ENCODE results near the gene GNB1L.

GNB1L gene

DNA sequence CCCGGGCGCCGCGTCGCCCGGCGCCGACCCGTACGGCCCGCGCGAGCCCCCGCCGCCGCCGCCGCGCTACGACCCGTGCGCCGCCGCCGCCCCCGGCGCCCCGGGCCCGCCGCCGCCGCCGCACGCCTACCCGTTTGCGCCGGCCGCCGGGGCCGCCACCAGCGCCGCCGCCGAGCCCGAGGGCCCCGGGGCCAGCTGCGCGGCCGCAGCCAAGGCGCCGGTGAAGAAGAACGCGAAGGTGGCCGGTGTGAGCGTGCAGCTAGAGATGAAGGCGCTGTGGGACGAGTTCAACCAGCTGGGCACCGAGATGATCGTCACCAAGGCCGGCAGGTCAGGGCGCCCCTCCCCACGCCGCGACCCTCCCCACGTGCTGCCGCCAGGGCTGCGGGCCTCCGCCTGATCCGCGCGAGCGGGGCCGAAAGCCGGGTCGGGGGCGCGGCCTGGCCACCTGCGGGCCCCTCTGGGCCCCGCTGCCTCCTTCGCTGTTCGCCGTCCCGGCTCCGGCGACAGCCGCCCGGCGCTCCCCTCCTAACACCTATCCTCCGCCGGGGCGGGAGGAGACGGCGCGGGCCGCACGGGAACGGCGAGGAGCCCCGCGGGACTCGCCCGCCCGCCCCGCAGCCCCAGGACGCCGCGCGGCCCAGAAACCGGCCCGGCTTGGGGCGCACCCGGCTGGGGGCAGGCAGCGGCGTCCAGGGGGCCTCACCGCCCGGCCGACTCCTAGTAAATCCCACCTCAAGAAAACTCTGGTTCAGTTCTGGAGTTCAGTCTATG, 93.5 kb downstream of the GNB1L start:
- DNase-seq (ENCODE audit: low read depth) = no peak

DNA sequence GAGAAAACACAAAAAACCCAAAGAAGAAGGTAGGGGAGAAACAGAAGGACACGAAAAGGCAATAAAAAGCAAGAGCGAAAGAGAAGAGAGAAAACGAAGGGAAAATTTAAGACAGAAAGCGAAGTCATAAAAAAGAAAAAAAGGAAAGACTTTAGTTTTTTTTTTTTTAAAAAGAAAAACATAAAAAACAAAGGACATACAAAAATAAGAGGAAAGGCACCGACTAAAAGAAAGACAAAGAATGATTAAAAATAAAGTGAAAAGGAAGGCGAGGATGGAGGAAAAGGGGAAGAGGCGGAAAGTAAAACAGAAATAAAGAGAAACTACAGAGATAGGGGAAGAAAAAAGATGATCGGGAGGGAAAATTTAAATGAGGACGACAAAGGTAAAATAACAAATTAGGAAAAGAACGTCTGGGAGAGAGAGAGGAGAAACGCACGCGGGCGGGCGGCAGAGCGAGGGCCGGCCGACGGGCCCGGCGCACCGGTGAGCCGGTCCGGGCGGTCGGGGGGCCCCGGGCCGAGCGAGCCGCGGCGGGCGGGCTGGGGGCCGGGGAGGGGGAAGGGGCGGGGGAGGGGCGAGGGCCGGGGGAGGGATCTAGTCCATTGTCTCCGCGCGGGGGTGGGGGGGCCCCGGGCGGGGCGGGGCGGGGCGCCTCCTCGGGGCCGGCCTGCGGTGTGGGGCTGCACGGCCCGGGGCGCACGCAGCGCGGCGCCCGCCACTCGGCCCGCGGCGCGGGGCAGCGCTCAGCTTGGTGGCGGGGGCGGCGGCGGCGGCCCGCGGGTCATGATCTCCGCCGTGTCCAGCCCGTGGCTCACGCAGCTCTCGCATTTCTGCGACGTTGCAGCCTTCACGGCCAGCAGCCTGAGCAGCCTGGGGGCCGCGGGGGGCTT, 94.4 kb downstream of the GNB1L start, which contains the start of gene TBX1:
Gene TBX1, plus strand, starts transcription at position 721 of the 893 bp plus-strand sequence. Its CDS starts 66 bp downstream, at position 787.
- no peak for DNase-seq (ENCODE audit: low read depth)

- DNase-seq (ENCODE audit: low read depth) = no peak
Measured at GRCh38 chr22:19759427-19760057, 95.1 kb downstream of the GNB1L start.

GRCh38 chr22:19758896-19759426, 95.7 kb downstream of the GNB1L start:
- no peak for DNase-seq (ENCODE audit: low read depth)

GRCh38 chr22:19757985-19758895, 96.4 kb downstream of the GNB1L start:
- no peak for DNase-seq (ENCODE audit: low read depth)

GRCh38 chr22:19757140-19757984, 97.3 kb downstream of the GNB1L start:
- DNase-seq (ENCODE audit: low read depth) = no peak

DNA sequence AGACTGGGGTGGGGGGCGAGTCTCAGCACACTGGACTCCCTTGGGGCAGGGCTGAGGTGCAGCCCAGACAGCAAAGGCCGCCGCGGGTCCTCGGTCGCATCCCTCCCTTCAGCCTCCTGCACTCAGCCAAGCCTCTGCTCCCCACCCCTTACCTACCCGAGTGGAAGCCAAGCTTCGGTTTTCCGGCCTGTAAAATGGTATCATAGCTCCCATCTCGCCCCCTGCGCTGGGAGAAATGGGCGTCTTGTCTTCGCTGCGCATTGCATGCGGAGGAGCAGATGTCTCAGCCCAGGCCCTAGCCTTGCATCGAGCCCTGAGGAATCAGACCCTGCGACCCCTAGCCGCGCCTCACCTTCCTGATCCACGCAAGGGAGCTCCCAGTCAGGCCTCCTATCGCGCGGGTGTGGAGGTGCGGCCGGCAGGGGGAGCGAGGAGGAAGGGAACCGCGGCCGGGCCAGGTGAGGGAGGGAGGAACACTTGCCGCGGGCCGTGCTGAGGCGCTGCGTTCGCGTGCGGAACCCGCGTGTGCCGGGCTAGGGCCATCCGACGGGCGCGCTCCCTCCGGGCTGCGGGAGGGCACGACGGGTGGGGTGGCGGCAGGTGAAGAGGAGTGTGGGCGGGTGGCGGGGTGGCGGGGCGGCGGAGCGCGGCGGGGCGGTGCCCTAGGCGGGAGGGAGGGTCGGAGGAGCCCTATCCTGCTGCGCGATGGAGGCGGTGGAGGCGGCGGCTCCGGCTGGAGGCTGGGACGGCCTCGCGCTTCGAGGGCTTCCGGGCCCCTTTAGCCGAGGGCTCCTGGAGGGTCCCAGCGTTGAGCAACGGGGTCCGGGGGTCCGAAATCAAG, 98.2 kb downstream of the GNB1L start:
- DNase-seq (ENCODE audit: low read depth) = peak; percentile 53

DNA sequence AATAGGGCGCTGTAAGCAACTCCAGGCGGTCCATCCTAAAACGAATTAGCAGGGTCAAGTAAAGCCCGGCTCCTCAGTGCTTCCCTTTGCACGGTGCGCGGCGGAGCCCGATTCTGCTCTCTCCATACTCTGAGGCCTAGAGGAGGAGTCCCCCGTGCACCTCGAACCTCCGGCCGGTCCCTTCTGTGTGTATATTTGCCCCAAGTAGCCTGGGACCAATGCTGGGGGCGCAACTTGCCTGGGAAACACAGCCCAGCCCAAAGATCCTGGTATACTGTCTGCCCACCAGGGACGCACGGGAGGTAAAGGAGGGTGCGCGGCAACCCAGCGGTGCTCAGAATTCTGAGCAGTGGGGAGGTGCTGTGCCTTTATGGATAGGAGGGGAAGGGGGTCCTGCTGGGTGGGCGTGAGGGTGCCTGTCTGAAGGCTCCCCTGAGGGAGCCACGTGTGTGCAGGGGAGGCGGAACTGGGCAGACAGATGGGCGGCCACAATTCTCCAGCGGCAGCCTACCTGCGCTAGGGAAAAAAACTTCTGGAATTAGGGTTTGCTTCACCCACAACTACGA, 98.9 kb downstream of the GNB1L start:
- no peak for DNase-seq (ENCODE audit: low read depth)

DNA sequence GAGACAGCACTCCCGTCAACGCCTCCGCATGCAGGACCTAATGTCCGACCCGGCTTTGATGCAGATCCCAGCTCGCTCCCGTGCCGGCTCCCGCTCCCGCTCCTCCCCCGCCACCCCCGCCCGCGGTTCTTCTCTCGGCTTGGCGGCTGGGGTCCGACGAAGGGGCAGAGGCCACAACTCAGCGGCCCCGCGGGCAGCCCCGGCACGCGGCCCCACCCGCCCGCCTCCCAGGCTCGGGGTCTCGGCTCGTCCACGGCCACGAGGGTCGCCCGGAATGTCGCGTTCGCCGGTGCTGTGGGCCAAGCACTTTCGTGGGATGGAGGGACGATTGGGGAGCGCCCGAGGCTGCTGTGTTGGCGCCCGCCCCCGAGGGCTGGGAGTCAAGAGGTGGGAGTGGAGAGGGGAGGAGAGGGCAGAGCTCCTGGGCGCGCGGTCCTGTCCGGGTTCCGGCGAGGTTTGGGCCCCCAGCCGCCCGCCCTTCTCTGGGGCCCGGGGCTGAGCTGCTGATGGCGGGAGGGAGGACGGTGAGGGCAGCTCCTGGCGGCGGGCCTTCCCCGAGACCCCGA, 99.4 kb downstream of the GNB1L start:
- DNase-seq (ENCODE audit: low read depth) = no peak

DNA sequence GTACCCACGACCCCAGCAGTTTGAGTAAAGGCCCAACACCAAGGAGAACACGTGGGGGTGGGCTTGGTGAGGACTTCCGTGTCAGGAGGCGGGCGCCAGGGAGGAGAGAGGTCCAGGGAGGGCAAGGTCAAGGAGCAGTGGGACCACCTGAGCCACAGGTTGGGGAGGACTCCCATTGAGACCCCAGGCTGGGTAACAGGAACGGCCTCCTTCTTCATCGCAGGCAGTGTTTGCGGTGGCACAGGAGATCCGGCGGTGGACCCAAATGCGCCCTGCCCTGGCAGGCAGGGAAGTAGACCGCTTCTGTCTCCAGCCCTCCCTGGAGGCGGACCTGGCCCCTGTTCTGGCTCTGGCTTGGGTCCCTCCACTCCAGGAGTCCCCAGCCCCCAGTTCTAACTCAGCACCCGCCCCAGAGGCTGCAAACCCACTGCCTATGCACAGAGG, 100.0 kb downstream of the GNB1L start:
- no peak for DNase-seq (ENCODE audit: low read depth)

GRCh38 chr22:19753996-19754700, 100.5 kb downstream of the GNB1L start:
- DNase-seq (ENCODE audit: low read depth) = no peak

DNA sequence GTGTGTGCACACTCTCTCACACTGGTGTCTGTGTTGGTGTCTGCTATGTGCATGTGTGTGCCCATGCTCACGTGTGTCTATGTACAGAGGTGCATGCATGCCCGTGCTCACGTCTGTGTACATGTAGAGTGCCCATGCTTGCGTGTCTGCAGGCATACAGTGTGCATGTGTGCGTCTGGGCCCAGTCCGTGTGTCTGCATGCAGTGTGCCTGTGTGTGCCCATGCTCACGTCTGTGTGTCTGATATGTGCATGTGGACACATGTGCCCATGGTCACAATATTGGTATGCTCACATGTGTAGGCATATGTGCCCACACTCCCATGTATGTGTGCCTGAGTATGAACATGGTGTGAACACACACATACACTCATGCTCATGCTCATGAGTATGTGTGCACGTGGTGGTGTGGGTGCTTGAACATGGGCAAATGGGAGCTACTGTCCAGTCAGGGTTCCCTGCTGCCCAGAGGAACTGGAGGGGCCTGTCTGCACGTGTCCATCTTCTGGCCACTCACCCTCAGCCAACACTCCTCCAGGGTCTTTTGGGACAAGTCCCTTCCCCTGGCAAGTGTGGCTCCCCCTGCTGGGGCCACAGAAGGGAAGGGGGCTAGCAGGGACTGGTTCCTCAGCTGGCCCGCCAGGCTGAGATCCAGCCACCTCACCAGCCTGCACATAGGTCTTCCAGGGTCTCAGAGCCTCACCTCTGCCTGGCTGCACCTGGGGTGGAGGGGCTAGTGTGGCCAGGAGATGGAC, 101.4 kb downstream of the GNB1L start:
- DNase-seq (ENCODE audit: low read depth) = no peak

DNA sequence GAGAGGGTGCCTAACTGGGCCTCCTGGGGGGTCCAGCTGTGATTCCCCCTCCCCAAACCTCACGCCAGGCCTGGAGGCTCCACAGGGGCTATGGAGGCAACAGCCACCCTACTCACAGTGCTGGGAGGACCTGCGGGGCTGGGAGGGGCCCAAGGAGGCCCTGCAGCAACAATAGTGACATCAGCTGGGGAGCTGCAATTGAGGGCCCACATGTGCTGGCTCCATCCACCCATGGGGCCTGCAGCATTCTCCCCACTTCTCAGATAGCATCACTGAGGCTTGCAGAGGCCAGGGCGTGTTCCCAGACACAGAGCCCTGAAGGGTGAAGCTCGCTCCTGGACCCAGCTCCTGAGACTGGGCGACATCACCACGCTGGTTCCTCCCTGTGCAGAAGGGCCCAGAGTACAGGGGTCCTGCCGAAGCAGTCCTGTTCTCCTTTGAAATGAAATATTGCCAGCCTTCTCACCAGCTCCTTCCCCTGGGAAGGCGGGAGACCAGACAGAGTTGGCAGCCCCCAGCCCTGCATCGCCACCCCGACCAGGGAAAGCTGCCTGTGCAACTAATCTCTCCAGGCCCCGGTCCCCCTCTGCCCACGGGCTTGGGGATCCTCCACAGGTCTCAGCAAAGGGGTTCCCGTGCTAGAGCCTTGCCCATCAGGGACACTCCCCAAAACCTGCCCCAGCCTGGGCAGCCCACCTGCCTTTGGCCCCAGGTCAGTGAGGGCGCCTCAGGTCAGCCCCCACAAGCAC, 103.0 kb downstream of the GNB1L start:
- no peak for DNase-seq (ENCODE audit: low read depth)

GRCh38 chr22:19750507-19751490, 103.9 kb downstream of the GNB1L start:
- DNase-seq (ENCODE audit: low read depth) = no peak

DNA sequence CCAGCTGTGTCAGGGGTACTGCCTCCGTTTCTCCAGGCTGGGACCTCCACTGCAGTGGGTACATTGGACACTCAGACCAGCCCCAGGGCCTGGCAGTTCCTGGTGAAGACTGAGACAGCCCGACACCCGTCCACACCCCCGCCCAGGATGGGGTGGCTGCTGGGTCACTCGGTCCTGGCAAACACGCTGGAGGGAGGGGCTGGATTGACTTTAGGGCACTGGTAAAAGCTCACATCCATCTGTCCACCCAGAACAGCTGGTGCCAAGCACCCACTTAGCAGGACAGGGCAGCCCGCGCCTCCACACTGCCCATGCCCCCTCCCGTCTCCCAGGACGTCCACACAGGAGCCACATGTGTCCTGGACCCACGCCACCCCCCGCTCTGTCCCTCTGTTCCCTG, 104.8 kb downstream of the GNB1L start:
- no peak for DNase-seq (ENCODE audit: low read depth)
